Activated CD4-positive, alpha-beta T cell treated with anti-CD3 and anti-CD28 coated beads, Interleukin-2, Interleukin-6, amounts not matched to agents 100 ng/mL and 50 ng/mL, durations not matched to agents 16 hours and 8 hours (primary cell): ENCODE measurements around the gene KRTAP10-8.
"Not testable (repeated sequence)": the region's sequence is repeated elsewhere in the genome, so short reads cannot be mapped to it uniquely, and the experiment has no call there.

Experiments used
- DNase-seq: peaks from one replicate; pipeline ENCODE4 v3.0.0-alpha.2; 2020

The KRTAP10-8 gene

GRCh38 chr21:44612029-44612486 is at the start of gene KRTAP10-8:
Gene KRTAP10-8 (plus strand): TSS chr21:44612079. CDS start chr21:44612101, 22 bp downstream.
- no peak for DNase-seq

- no peak for DNase-seq
These were observed 47.8 kb upstream of the KRTAP10-8 start for GRCh38 chr21:44564099-44564498.

- no peak for DNase-seq
These were observed 46.8 kb upstream of the KRTAP10-8 start for GRCh38 chr21:44564886-44565598.

- DNase-seq = no peak
These were observed 45.5 kb upstream of the KRTAP10-8 start for GRCh38 chr21:44566403-44566802.

GRCh38 chr21:44567481-44568171 is 44.3 kb upstream of the KRTAP10-8 start:
- DNase-seq = no peak

GRCh38 chr21:44568261-44568660 is 43.6 kb upstream of the KRTAP10-8 start:
- DNase-seq = no peak

GRCh38 chr21:44568667-44569556 is 43.0 kb upstream of the KRTAP10-8 start:
- DNase-seq = no peak

- no peak for DNase-seq
These were observed 41.9 kb upstream of the KRTAP10-8 start for GRCh38 chr21:44569861-44570517.

- DNase-seq = no peak
These were observed 40.6 kb upstream of the KRTAP10-8 start for GRCh38 chr21:44571296-44571695.

- DNase-seq = no peak
These were observed 39.8 kb upstream of the KRTAP10-8 start for GRCh38 chr21:44571844-44572782.

- no peak for DNase-seq
These were observed 38.8 kb upstream of the KRTAP10-8 start for GRCh38 chr21:44572959-44573583.

GRCh38 chr21:44573630-44574456 is 38.0 kb upstream of the KRTAP10-8 start, which contains the start of gene KRTAP10-4:
Gene KRTAP10-4 (plus strand): TSS chr21:44573729. CDS start chr21:44573759, 30 bp downstream.
- not testable (repeated sequence) for DNase-seq

GRCh38 chr21:44574457-44575306 is 37.2 kb upstream of the KRTAP10-8 start:
- DNase-seq = no peak

- no peak for DNase-seq
These were observed 36.4 kb upstream of the KRTAP10-8 start for GRCh38 chr21:44575307-44576024.

GRCh38 chr21:44576025-44576420 is 35.9 kb upstream of the KRTAP10-8 start:
- no peak for DNase-seq

GRCh38 chr21:44578371-44579055 is 33.4 kb upstream of the KRTAP10-8 start:
- no peak for DNase-seq

GRCh38 chr21:44579056-44579832 is 32.6 kb upstream of the KRTAP10-8 start:
- no peak for DNase-seq
